NCI-H2029 (cell line): ENCODE results near the gene GRWD1.

Source experiments
- DNase-seq: peaks from one replicate; lab custom pipeline; 2025; lab: John Stamatoyannopoulos, UW

Gene GRWD1

DNA sequence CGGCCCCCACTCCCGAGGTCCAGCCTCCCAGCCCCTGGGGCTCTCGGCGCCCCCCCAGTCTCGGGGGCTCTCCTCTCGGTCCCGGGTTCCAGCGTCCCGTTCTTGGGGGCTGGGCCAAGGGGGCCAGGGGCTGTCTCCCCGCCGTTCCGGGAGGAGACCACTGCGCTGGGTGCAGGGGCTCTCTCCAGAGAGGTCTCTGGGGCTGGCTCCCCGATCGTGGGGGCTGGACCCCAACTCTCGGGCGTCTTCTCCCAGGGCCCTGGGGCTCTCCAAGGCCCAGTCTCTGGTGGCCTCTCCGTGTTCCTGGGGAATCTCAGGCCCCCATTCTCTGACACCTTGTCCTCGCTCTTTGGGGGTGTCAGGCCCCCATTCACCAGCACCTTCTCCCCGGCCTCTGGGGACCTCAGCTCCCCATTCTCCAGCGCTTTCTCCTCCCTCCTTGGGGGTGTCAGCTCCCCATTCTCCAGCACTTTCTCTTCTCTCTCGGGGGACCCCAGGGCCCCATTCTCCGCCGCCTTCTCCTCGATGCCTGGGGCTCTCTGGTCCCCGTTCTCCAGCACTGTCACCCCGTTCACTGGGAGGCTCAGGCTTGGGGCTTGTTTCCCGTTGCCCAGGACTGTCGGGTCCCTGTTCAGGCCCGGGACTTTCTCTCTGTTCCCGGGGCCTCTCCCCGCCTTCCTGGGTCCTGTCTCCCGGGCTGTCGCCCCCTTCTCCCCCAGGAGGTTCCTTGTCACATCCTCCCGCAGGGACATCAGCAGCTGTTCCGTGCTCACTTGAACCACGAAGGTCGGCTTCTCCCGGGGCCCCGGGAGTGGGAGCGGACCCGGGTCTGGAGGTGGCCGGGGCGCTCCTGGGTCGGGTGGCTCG is 52.2 kb downstream of the GRWD1 start:
- DNase-seq = no peak

DNA sequence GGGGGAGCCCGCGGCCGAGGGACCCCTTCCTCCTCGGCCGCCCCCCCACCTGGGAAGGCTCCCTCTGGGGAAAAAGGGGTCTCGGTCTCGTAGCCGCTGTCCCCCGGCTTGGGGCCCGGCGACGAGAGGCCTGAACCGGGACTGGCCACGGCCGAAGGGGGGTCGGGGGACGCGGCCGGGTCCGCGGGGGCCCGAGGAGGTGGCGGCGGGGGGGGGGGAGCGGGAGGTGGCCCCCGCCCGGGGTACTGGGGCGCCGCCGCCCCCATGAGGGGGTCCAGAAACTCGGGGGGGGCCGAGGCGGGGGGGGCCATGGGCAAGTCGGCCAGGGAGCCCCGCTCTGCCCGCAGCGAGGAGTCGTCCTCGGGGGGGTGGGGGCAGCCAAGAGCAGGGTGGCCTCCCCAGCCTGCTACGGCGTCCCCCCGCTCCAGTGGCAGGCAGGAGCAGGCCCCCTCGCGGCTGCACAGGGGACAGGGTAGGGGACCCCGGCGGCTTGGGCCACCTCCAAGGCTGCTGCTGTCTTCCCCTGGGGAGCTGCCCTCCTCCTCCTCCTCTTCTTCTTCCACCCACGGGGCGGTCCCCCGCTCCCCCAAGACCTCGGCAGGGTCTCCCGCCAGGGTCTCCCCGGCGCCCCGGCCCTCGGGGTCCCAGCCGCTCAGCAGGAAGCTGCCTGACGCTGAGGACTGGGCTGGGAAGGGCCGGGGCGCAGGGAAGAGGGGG is 53.0 kb downstream of the GRWD1 start:
- no peak for DNase-seq

DNA sequence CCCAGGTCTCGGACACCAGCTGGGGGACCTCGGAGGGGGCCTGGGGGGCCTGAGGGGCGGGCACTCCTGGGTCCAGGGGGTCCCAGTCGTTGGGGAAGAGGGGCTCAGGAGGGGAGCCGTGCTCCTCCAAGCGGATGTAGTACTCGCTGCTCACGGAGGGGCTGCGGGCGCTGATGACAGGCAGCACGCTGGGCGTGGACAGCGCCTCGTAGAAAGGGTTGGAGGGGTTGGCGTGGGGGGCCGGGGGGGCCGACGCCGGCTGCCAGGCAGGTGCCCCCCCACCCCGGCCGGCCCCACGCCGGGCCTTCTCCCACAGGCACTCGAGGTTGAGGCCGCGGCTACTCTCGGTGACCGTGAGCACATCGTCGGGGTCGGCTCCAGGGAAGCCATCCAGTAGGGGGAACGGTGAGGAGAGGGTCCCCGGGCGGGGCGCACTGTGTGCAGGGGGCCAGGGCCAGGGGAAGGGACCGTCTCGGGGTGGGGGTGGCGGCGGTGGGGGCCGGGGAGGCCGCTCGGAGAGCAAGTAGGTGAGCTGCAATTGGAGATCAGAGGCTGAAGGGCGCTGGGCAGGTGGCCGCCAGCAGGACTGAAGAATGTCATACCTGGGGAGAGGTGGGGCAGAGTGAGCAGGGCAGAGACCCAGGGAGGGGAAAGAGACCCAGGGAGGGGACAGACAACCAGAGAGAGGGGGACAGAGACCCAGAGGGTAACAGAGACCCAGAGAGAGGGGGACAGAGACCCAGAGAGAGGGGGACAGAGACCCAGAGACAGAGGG is 53.7 kb downstream of the GRWD1 start:
- no peak for DNase-seq

DNA sequence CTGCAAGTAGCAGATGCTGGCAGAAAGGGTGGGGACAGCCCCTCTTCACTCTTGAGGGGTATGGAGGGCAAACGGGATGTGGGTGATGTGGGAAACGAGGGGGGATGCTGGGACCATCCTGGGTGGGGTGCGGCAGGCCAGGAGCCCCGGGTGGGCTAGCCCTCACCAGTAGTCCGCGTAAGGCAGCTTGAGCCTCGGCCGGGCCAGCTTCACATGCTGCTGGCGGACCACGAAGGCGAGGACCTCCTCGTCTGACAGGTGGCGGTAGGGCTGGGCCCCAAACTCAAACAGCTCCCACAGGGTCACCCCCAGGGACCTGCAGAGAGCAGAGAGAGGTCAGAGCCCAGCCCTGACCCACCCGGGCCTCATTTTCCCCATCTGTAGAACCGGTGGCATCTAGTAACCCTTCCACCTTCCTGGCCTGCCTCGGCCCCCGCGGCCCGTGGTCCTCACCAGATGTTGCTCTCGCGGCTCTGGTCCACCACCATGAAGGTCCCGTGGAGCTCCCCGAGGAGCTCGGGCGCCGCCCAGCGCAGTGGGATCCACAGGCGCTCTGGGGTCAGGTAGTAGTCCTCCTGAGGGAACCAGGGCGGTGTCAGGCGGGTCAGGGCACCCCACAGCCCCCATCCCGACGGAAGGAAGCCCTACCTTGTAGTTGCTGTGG is 55.2 kb downstream of the GRWD1 start:
- no peak for DNase-seq

DNA sequence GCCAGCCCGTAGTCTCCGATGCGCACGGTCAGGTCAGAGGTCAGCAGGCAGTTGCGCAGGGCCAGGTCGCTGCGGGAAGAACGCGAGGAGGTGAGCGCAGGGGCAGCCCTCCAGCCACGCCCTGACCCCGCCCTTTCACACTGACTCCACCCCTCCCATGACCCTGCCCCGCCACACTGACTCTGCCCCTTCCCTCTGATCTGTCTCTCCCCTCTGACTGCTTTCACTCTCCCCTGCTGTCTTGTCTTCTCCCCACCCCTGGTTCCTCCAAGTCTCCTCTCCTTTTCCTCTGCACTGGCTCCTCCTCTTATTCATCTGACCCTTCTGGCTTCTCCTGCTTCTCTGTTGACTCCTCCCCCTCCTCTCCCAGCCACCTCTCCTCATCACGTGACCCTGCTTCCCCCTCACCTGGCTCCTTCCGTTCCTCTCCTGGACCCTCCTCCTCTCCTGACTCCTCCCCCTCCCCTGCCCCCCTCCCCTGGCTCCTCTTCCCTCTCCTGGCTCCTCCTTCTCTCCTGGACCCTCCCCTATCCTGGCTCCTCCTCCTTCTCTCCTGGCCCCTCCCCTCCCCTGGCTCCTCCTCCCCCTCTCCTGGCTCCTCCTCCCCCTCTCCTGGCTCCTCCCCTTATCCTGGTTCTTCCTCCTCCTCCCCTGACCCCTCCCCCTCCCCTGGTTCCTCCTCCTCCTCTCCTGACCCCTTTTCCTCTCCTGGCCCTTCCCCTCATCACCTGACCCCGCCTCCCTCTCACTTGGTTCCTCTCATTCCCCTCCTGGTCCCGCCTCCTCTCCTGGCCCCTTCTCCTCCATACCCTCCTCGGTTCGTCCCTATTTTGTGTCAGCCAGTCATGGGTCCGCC is 55.9 kb downstream of the GRWD1 start:
- DNase-seq = peak; percentile 98

DNA sequence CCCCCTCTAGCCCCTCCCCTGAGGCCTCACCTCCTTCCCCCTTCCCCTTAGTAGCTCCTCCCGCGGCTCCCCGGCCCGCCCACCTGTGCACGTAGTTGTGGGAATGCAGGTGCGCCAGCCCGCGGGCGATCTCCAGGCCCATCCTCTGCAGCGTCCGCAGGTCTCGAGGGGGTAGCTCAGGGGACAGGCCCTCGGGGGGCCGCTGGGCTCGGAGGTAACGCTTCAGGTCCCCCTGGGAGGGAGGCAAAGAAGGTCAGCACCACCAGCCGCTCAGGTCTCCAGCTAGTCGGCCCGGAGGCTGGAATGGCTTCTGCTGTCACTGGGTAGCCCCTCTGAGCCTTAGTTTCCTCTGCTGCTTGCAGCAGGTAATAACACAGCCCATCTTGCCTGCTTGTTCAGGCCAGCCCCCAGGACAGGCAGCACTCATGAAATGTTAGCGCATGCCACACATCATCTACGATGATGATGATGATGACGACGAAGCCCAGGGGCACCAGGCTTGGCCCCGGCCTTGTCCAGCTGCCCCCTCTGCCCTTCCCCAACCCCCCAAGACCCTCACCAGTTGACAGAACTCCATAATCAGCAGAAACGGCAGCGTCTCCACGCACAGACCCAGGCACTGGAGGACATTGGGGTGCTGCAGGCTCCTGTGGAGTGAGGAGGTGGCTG is 56.7 kb downstream of the GRWD1 start:
- DNase-seq = no peak

DNA sequence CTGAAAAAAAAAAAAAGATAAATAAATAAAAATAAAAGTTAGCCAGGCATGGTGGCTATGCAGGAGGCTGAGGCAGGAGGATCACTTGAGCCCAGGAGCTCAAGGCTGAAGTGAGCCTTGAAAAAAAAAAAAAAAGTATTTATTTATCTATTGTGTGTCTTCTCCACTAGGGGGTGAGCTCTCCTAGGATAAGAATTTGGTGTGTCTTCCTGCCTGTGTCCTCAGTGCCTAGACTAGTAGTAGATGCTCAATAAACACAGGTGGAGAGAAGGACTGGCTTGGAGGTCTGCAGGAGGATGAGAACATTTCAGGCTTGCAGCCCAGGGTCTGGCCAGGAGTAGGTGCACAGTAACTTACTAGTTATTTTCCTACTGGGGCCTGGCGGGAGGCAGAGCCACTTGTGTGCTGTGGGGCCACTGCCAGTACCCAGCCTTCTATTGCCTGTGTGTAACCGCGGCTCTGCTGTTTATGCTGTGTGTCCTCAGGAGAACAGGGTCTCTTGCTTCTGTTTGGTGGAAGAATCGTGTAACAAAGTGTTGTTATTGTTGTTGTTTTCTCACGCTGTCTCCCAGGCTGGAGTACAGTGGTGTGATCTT is 60.5 kb downstream of the GRWD1 start:
- DNase-seq = peak; percentile 46
